ENCODE results near the gene RBMS3. TPM values are rescaled to one million over a fixed set of nuclear protein-coding genes. Genes with fewer than 3 reads are reported as not detected.
A peak's percentile ranks its signal among the peaks of the same experiment; 100 is the strongest.
"Not testable (repeated sequence)": the region's sequence is repeated elsewhere in the genome, so short reads cannot be mapped to it uniquely, and the experiment has no call there.

RBMS3 gene
- total and polyA plus RNA-seq, 4 donors = 26.8 to 203 (median 94.8) TPM

GRCh38 chr3:29382845-29383244, 102.0 kb downstream of the RBMS3 start:
- Histone ChIP-seq H3K4me3 (ENCODE audit: low read length in 2 of 2) (no peak overlapping the region), H3K4me1 (ENCODE audit: control insufficient read depth in 1 of 2, insufficient read depth in 2 of 2, low read length in 2 of 2) (peaks cover 5 to 10% of the 10 kb centered on the region in 2 donors), H3K27me3 (ENCODE audit: control insufficient read depth in 1 of 2, insufficient read depth in 2 of 2, low read length in 1 of 2) (no peaks in the 10 kb centered on the region), H3K9me3 (ENCODE audit: control insufficient read depth, low read length) (no peaks in the 10 kb centered on the region), H3K36me3 (ENCODE audit: control insufficient read depth in 1 of 2, insufficient read depth in 2 of 2, low read length in 1 of 2) (no peaks in the 10 kb centered on the region), H3K27ac (ENCODE audit: low read depth in 1 of 2, low read length in 2 of 2) (peak overlapping the region in 1 of 2 donors; percentile 63)
- 97 to 100% methylated on average over 1 of the region's 1 CpG for WGBS, 2 donors
- DNase-seq (no peak), ATAC-seq (ENCODE audit: low FRiP score) (no peak)
- intact Hi-C loops (cut with DNase I) = loop anchor here (5.0 to 10.0 kb wide), 2 partner anchors 46 to 98 kb away; partner anchors contain the start of gene RBMS3 (in 1 of the 2)

DNA sequence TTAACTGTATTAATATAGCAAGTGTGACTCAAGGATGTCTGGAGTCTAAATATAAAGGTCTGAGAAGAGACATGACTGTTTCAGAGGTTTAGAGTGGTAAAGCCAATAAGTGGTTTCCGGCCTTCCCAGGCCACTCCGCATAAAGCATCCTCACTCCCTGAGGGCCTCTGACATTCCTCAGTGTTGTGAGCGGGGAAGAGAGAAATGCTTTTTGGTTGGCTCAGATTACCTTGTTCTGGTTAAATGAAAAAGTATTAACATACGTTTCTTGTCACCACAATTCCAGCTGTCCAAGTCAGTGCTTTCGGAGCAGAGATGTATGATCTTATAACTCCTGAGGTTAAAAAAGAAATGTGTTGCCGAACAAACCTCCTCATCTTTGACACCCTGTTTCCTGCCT, 103.8 kb downstream of the RBMS3 start:
- peak overlapping the region; percentile 83 to 92 for H3K27ac ChIP-seq (ENCODE audit: low read depth in 1 of 2, low read length in 2 of 2)
- intact Hi-C loops (cut with DNase I) = loop anchor here (5.0 to 10.0 kb wide), 4 partner anchors 38 to 100 kb away; partner anchors contain the start of gene RBMS3 (in 1 of the 2)
- peak; percentile 47 to 52 for DNase-seq
- no peaks in the 10 kb centered on the region for H3K36me3 ChIP-seq (ENCODE audit: control insufficient read depth in 1 of 2, insufficient read depth in 2 of 2, low read length in 1 of 2)
- H3K4me1 ChIP-seq (ENCODE audit: control insufficient read depth in 1 of 2, insufficient read depth in 2 of 2, low read length in 2 of 2) = peaks cover 5 to 8% of the 10 kb centered on the region in 2 donors
- peak; percentile 76 for ATAC-seq (ENCODE audit: low FRiP score)
- 9 to 11% methylated on average over 6 of the region's 6 CpGs for WGBS, 2 donors
- no peak overlapping the region for H3K4me3 ChIP-seq (ENCODE audit: low read length in 2 of 2)
- no peaks in the 10 kb centered on the region for H3K9me3 ChIP-seq (ENCODE audit: control insufficient read depth, low read length)
- H3K27me3 ChIP-seq (ENCODE audit: control insufficient read depth in 1 of 2, insufficient read depth in 2 of 2, low read length in 1 of 2) = no peaks in the 10 kb centered on the region

DNA sequence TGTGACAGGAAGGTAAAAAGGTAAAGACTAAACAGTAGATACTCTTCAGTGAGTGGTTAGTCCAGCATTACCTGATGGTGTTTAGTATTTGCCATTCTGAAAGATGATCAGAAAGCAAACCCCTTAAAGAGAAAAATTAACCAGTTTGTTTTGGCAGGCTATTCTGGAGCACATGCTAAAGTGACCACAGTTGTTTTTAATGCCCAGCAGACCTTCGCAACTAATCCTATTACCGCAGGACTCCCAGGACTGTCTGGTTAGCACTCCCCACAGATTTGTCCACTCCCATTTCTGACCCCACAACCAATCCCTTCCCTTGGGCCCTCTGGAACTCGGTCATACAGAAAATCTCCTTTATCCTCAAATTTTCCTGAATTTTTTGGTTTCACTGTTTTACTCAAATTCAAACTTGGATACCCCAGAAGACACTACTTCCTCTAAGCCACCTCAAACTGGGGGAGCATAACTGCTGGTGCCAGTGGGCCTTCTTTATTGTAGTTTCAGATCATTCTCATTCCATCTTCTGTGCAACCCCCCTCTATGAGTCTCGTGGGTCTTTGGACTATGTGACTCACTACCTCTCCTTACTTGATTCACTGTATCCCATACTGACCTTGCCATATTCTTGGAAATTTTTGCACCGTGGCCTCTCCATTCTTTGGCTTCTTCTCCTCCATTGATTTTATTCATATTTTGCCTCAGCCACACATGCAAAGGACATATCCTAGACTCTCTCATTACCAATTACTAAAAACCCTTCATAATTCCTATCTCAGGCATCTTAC, 104.4 kb downstream of the RBMS3 start:
- no peak for ATAC-seq (ENCODE audit: low FRiP score)
- no peak overlapping the region for H3K4me3 ChIP-seq (ENCODE audit: low read length in 2 of 2)
- H3K9me3 ChIP-seq (ENCODE audit: control insufficient read depth, low read length) = no peaks in the 10 kb centered on the region
- intact Hi-C loops (cut with DNase I) = loop anchor here (5.0 to 10.0 kb wide), 3 partner anchors 37 to 100 kb away; partner anchors contain the start of gene RBMS3 (in 1 of the 2)
- peak overlapping the region; percentile 83 to 92 for H3K27ac ChIP-seq (ENCODE audit: low read depth in 1 of 2, low read length in 2 of 2)
- no peaks in the 10 kb centered on the region for H3K27me3 ChIP-seq (ENCODE audit: control insufficient read depth in 1 of 2, insufficient read depth in 2 of 2, low read length in 1 of 2)
- WGBS, 2 donors = 33 to 34% methylated on average over 5 of the region's 5 CpGs
- H3K4me1 ChIP-seq (ENCODE audit: control insufficient read depth in 1 of 2, insufficient read depth in 2 of 2, low read length in 2 of 2) = peaks cover 5 to 7% of the 10 kb centered on the region in 2 donors
- no peak for DNase-seq
- no peaks in the 10 kb centered on the region for H3K36me3 ChIP-seq (ENCODE audit: control insufficient read depth in 1 of 2, insufficient read depth in 2 of 2, low read length in 1 of 2)

GRCh38 chr3:29389362-29389761, 108.5 kb downstream of the RBMS3 start:
- no peaks in the 10 kb centered on the region for H3K27me3 ChIP-seq (ENCODE audit: control insufficient read depth in 1 of 2, insufficient read depth in 2 of 2, low read length in 1 of 2)
- ATAC-seq (ENCODE audit: low FRiP score) (no peak), DNase-seq (no peak)
- H3K4me3 ChIP-seq (ENCODE audit: low read length in 2 of 2) = no peak overlapping the region
- 46 to 49% methylated on average over 2 of the region's 2 CpGs for WGBS, 2 donors
- H3K4me1 ChIP-seq (ENCODE audit: control insufficient read depth in 1 of 2, insufficient read depth in 2 of 2, low read length in 2 of 2) = peaks cover 3 to 5% of the 10 kb centered on the region in 2 donors
- no peaks in the 10 kb centered on the region for H3K36me3 ChIP-seq (ENCODE audit: control insufficient read depth in 1 of 2, insufficient read depth in 2 of 2, low read length in 1 of 2)
- H3K27ac ChIP-seq (ENCODE audit: low read depth in 1 of 2, low read length in 2 of 2) = no peak overlapping the region
- no peaks in the 10 kb centered on the region for H3K9me3 ChIP-seq (ENCODE audit: control insufficient read depth, low read length)
- intact Hi-C loops (cut with DNase I) = loop anchor here (5.0 to 10.0 kb wide), 3 partner anchors 33 to 105 kb away; partner anchors contain the start of gene RBMS3 (in 1 of the 2)

DNA sequence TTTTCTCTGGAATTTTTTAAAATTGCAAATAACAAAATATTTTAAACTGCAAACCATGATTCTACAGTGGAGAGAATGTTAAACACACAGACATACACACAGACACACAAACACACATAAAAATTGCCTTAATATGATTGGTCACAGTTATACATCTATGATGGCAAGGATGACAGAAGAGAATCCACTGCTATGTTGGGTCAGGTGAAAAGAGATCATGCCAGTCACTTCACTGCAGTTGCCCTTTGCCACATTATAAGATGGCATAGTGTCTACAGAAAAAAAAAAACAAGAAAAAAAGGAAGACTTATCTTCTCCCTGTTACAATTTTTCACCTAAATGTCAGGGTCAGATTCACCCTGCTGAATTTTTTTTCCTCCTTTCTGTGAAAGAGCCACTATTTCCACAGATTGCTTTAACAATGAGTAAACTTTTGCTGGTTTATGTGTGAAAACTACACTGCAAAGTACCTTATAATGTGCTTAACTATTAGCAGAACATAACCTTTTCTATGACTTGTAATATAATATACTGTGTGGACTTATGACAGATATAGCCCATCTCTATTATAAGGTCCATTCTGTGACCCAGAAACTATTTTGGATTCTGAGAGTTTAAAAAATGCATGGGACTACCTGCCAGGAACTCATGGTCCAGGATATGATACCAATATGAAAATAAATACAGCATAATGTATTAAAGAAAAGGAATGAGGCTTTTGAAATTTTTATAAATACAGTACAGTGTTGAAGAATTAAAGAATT, 111.9 kb downstream of the RBMS3 start:
- ATAC-seq (ENCODE audit: low FRiP score) = no peak
- Histone ChIP-seq H3K27ac (ENCODE audit: low read depth in 1 of 2, low read length in 2 of 2) (no peak overlapping the region), H3K4me3 (ENCODE audit: low read length in 2 of 2) (no peak overlapping the region), H3K4me1 (ENCODE audit: control insufficient read depth in 1 of 2, insufficient read depth in 2 of 2, low read length in 2 of 2) (peaks cover 0 to 2% of the 10 kb centered on the region in 2 donors), H3K27me3 (ENCODE audit: control insufficient read depth in 1 of 2, insufficient read depth in 2 of 2, low read length in 1 of 2) (no peaks in the 10 kb centered on the region), H3K36me3 (ENCODE audit: control insufficient read depth in 1 of 2, insufficient read depth in 2 of 2, low read length in 1 of 2) (no peaks in the 10 kb centered on the region), H3K9me3 (ENCODE audit: control insufficient read depth, low read length) (no peaks in the 10 kb centered on the region)
- intact Hi-C loops (cut with DNase I) = no loop called here
- no peak for DNase-seq

GRCh38 chr3:29393946-29394345, 113.1 kb downstream of the RBMS3 start:
- WGBS, 2 donors = 41 to 60% methylated on average over 4 of the region's 4 CpGs
- intact Hi-C loops (cut with DNase I); H3K27ac ChIP-seq (ENCODE audit: low read depth in 1 of 2, low read length in 2 of 2): not testable (repeated sequence)

DNA sequence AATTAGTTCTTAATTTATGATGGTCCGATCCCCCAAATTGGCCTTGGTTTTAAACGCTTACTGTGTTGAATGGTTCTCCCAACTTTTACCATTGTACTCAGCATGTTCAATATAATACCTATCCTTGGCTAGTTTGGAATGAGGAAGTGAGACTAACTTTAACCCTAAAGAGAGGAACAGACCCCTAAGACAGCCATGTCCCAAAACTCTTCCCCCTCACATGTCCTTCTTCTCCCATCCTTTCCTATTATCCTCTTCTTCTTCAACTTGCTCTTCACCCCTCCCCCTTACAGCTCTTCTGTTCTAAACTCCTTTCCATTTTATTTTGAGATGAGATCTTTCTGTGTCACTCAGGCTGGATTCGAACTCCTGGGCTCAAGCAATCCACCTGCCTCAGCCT, 116.5 kb downstream of the RBMS3 start:
- Histone ChIP-seq H3K27ac (ENCODE audit: low read depth in 1 of 2, low read length in 2 of 2) (no peak overlapping the region), H3K36me3 (ENCODE audit: control insufficient read depth in 1 of 2, insufficient read depth in 2 of 2, low read length in 1 of 2) (no peaks in the 10 kb centered on the region), H3K9me3 (ENCODE audit: control insufficient read depth, low read length) (no peaks in the 10 kb centered on the region), H3K4me1 (ENCODE audit: control insufficient read depth in 1 of 2, insufficient read depth in 2 of 2, low read length in 2 of 2) (peaks cover 2 to 8% of the 10 kb centered on the region in 2 donors), H3K27me3 (ENCODE audit: control insufficient read depth in 1 of 2, insufficient read depth in 2 of 2, low read length in 1 of 2) (no peaks in the 10 kb centered on the region), H3K4me3 (ENCODE audit: low read length in 2 of 2) (no peak overlapping the region)
- no peak for DNase-seq
- intact Hi-C loops (cut with DNase I) = no loop called here
- no peak for ATAC-seq (ENCODE audit: low FRiP score)
- 97 to 99% methylated on average over 3 of the region's 3 CpGs for WGBS, 2 donors

More at GRCh38 chr3:29393946-29394345, 113.1 kb downstream of the RBMS3 start:
- DNase-seq; H3K36me3 ChIP-seq (ENCODE audit: control insufficient read depth in 1 of 2, insufficient read depth in 2 of 2, low read length in 1 of 2); H3K4me3 ChIP-seq (ENCODE audit: low read length in 2 of 2); H3K9me3 ChIP-seq (ENCODE audit: control insufficient read depth, low read length); H3K4me1 ChIP-seq (ENCODE audit: control insufficient read depth in 1 of 2, insufficient read depth in 2 of 2, low read length in 2 of 2); ATAC-seq (ENCODE audit: low FRiP score); H3K27me3 ChIP-seq (ENCODE audit: control insufficient read depth in 1 of 2, insufficient read depth in 2 of 2, low read length in 1 of 2): not testable (repeated sequence)

- DNase-seq (no peak), ATAC-seq (ENCODE audit: low FRiP score) (no peak)
- Histone ChIP-seq H3K27ac (ENCODE audit: low read depth in 1 of 2, low read length in 2 of 2) (no peak overlapping the region), H3K4me3 (ENCODE audit: low read length in 2 of 2) (no peak overlapping the region), H3K9me3 (ENCODE audit: control insufficient read depth, low read length) (no peaks in the 10 kb centered on the region), H3K4me1 (ENCODE audit: control insufficient read depth in 1 of 2, insufficient read depth in 2 of 2, low read length in 2 of 2) (peaks cover 2 to 8% of the 10 kb centered on the region in 2 donors), H3K27me3 (ENCODE audit: control insufficient read depth in 1 of 2, insufficient read depth in 2 of 2, low read length in 1 of 2) (no peaks in the 10 kb centered on the region), H3K36me3 (ENCODE audit: control insufficient read depth in 1 of 2, insufficient read depth in 2 of 2, low read length in 1 of 2) (no peaks in the 10 kb centered on the region)
- intact Hi-C loops (cut with DNase I) = no loop called here
- WGBS, 2 donors = 32 to 44% methylated on average over 4 of the region's 4 CpGs
Measured at GRCh38 chr3:29398787-29399186, 117.9 kb downstream of the RBMS3 start.
